Measurements from ENCODE around the gene AKAP9.
A peak's percentile ranks its signal among the peaks of the same experiment; 100 is the strongest.
"Not testable (repeated sequence)": the region's sequence is repeated elsewhere in the genome, so short reads cannot be mapped to it uniquely, and the experiment has no call there.

The AKAP9 gene

GRCh38 chr7:92020636-92021035 is 80.0 kb downstream of the AKAP9 start:
- DNase-seq: no peak

GRCh38 chr7:92025260-92025659 is 84.6 kb downstream of the AKAP9 start:
- no peak for DNase-seq

- not testable (repeated sequence) for DNase-seq
These were observed 86.0 kb downstream of the AKAP9 start for GRCh38 chr7:92026635-92027034.

GRCh38 chr7:92027128-92027527 is 86.5 kb downstream of the AKAP9 start:
- not testable (repeated sequence) for DNase-seq

GRCh38 chr7:92028226-92028625 is 87.6 kb downstream of the AKAP9 start:
- no peak for DNase-seq

GRCh38 chr7:92028686-92029085 is 88.0 kb downstream of the AKAP9 start:
- DNase-seq: no peak

GRCh38 chr7:92034116-92034515 is 93.5 kb downstream of the AKAP9 start:
- no peak for DNase-seq

- DNase-seq: no peak
These were observed 94.9 kb downstream of the AKAP9 start for GRCh38 chr7:92035576-92035975.

- no peak for DNase-seq
These were observed 99.2 kb downstream of the AKAP9 start for GRCh38 chr7:92039900-92040299.

- no peak for DNase-seq
These were observed 101.5 kb downstream of the AKAP9 start for GRCh38 chr7:92042056-92042737.

- no peak for DNase-seq
These were observed 102.4 kb downstream of the AKAP9 start for GRCh38 chr7:92043098-92043497.

GRCh38 chr7:92043637-92044036 is 103.0 kb downstream of the AKAP9 start:
- no peak for DNase-seq

- no peak for DNase-seq
These were observed 103.5 kb downstream of the AKAP9 start for GRCh38 chr7:92044148-92044547.

GRCh38 chr7:92044940-92045339 is 104.3 kb downstream of the AKAP9 start:
- no peak for DNase-seq

GRCh38 chr7:92051655-92052054 is 111.0 kb downstream of the AKAP9 start:
- no peak for DNase-seq

GRCh38 chr7:92052159-92052558 is 111.5 kb downstream of the AKAP9 start:
- no peak for DNase-seq

- DNase-seq: no peak
These were observed 112.0 kb downstream of the AKAP9 start for GRCh38 chr7:92052684-92053083.

- DNase-seq: no peak
These were observed 112.7 kb downstream of the AKAP9 start for GRCh38 chr7:92053312-92053711.

- no peak for DNase-seq
These were observed 115.6 kb downstream of the AKAP9 start for GRCh38 chr7:92056286-92056685.

GRCh38 chr7:92057375-92057774 is 116.7 kb downstream of the AKAP9 start:
- DNase-seq: peak; percentile 10 to 30

GRCh38 chr7:92058040-92058439 is 117.4 kb downstream of the AKAP9 start:
- no peak for DNase-seq

- no peak for DNase-seq
These were observed 118.2 kb downstream of the AKAP9 start for GRCh38 chr7:92058899-92059298.

GRCh38 chr7:92061154-92061553 is 120.5 kb downstream of the AKAP9 start:
- no peak for DNase-seq

GRCh38 chr7:92064438-92065029 is 123.9 kb downstream of the AKAP9 start:
- DNase-seq: no peak

GRCh38 chr7:92071032-92071431 is 130.4 kb downstream of the AKAP9 start:
- no peak for DNase-seq

Data from NCI-H2081 (cell line).